ENCODE results near the gene ACTN3. TPM values are rescaled to one million over a fixed set of nuclear protein-coding genes. Genes with fewer than 3 reads are reported as not detected.

Gene ACTN3
- total RNA-seq: 1 to 10 TPM; 1.7 to 4.0 TPM
- polyA plus RNA-seq (ENCODE audit: insufficient read depth, low read depth, low replicate concordance): 6.8 TPM
- long read RNA-seq, donor 1: 0 reads
- long read RNA-seq, donor 2: 0 reads

GRCh38 chr11:66546368-66546965 lies at the start of gene ACTN3:
ACTN3 (plus strand) TSS chr11:66546903; CDS start chr11:66546938, 35 bp downstream.
- Histone ChIP-seq H3K36me3 (ENCODE audit: low read depth, missing control alignments) (no peaks in the 10 kb centered on the region), H3K9me3 (no peaks in the 10 kb centered on the region), H3K27ac (peak within 1 kb of the TSS in 1 of 2 donors; percentile 52), H3K27me3 (no peaks in the 10 kb centered on the region), H3K4me1 (peaks cover 18% of the 10 kb centered on the region), H3K4me3 (peak within 1 kb of the TSS; percentile 70 to 85)
- TF ChIP-seq CTCF (IDR thresholded peaks at IDR 0.05): no peak
- no peak for TF ChIP-seq POLR2A (IDR thresholded peaks at IDR 0.05)
- WGBS, 2 donors: 2% methylated on average over 37 of the region's 37 CpGs; no CpG with 5 or more reads in 1 of the 2 donors
- intact Hi-C loops (cut with DNase I; ENCODE audit: low total_unique reads): no loop called here
- DNase-seq: peak; percentile 69

GRCh38 chr11:66497206-66497605 lies 49.5 kb upstream of the ACTN3 start:
- intact Hi-C loops (cut with DNase I; ENCODE audit: low total_unique reads): no loop called here
- TF ChIP-seq POLR2A (IDR thresholded peaks at IDR 0.05): no peak
- 89 to 95% methylated on average over 14 to 16 of the region's 16 CpGs for WGBS, 2 donors
- H3K4me3 ChIP-seq: no peak overlapping the region
- no peaks in the 10 kb centered on the region for H3K27me3 ChIP-seq
- no peaks in the 10 kb centered on the region for H3K4me1 ChIP-seq
- H3K27ac ChIP-seq: no peak overlapping the region
- H3K36me3 ChIP-seq (ENCODE audit: low read depth, missing control alignments): no peaks in the 10 kb centered on the region
- H3K9me3 ChIP-seq: no peaks in the 10 kb centered on the region
- no peak for DNase-seq

GRCh38 chr11:66498506-66498905 lies 48.2 kb upstream of the ACTN3 start:
- no peaks in the 10 kb centered on the region for H3K27me3 ChIP-seq
- intact Hi-C loops (cut with DNase I; ENCODE audit: low total_unique reads): no loop called here
- H3K4me1 ChIP-seq: no peaks in the 10 kb centered on the region
- no peak overlapping the region for H3K4me3 ChIP-seq
- no peaks in the 10 kb centered on the region for H3K9me3 ChIP-seq
- H3K36me3 ChIP-seq (ENCODE audit: low read depth, missing control alignments): no peaks in the 10 kb centered on the region
- H3K27ac ChIP-seq: no peak overlapping the region
- no peak for DNase-seq
- TF ChIP-seq CTCF (IDR thresholded peaks at IDR 0.05) (no peak), POLR2A (IDR thresholded peaks at IDR 0.05) (no peak)
- WGBS, 2 donors: 87 to 89% methylated on average over 5 of the region's 5 CpGs

- Histone ChIP-seq H3K27me3 (no peaks in the 10 kb centered on the region), H3K27ac (no peak overlapping the region), H3K4me1 (no peaks in the 10 kb centered on the region), H3K9me3 (no peaks in the 10 kb centered on the region), H3K36me3 (ENCODE audit: low read depth, missing control alignments) (no peaks in the 10 kb centered on the region), H3K4me3 (no peak overlapping the region)
- TF ChIP-seq CTCF (IDR thresholded peaks at IDR 0.05) (no peak), POLR2A (IDR thresholded peaks at IDR 0.05) (no peak)
- intact Hi-C loops (cut with DNase I; ENCODE audit: low total_unique reads): no loop called here
- 90 to 100% methylated on average over 1 of the region's 1 CpG for WGBS, 2 donors
- no peak for DNase-seq
These were observed 41.4 kb upstream of the ACTN3 start for GRCh38 chr11:66505276-66505816.

- no peak overlapping the region for H3K27ac ChIP-seq
- no peak overlapping the region for H3K4me3 ChIP-seq
- WGBS, 2 donors: 45 to 65% methylated on average over 6 to 7 of the region's 7 CpGs
- H3K4me1 ChIP-seq: peaks cover 5% of the 10 kb centered on the region
- intact Hi-C loops (cut with DNase I; ENCODE audit: low total_unique reads): no loop called here
- no peak for DNase-seq
- no peaks in the 10 kb centered on the region for H3K9me3 ChIP-seq
- no peak for TF ChIP-seq CTCF (IDR thresholded peaks at IDR 0.05)
- no peak for TF ChIP-seq POLR2A (IDR thresholded peaks at IDR 0.05)
- no peaks in the 10 kb centered on the region for H3K36me3 ChIP-seq (ENCODE audit: low read depth, missing control alignments)
- no peaks in the 10 kb centered on the region for H3K27me3 ChIP-seq
These were observed 37.6 kb upstream of the ACTN3 start for GRCh38 chr11:66509131-66509561.

All from testis (tissue), 5 donors.